GM18868 (cell line): ENCODE data around the gene TRUB2.
"Not testable (repeated sequence)": the region's sequence is repeated elsewhere in the genome, so short reads cannot be mapped to it uniquely, and the experiment has no call there.

ENCODE experiments used
- ATAC-seq: cut with Tn5 transposase; IDR thresholded peaks from one replicate; pipeline ENCODE4 v1.9.1; 2021; ENCODE audit warnings: mild to moderate bottlenecking, moderate library complexity; ENCODE audit not compliant: unreplicated experiment

The TRUB2 gene

DNA sequence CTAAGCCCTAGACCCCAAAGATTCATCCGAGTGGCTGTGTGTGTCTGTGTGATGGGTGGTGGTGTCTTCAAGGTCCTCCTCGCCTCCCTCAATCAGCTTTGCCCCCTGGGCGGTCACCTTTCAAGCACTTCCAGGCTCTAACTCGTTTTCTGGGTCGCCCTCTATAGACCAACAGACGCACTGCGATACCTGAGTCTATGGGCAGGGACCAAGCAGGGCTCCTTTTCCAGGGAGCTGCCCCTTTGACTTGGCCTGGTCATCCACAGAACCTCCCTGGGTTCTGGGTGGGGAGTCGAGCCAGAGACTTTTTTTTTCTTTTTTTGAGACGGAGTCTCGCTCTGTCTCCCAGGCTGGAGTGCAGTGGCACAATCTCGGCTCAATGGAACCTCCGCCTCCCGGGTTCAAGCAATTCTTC lies 19.2 kb upstream of the TRUB2 start:
- no peak for ATAC-seq

- ATAC-seq, result peak; percentile 30
Measured at GRCh38 chr9:128340691-128341434, 18.6 kb upstream of the TRUB2 start.

DNA sequence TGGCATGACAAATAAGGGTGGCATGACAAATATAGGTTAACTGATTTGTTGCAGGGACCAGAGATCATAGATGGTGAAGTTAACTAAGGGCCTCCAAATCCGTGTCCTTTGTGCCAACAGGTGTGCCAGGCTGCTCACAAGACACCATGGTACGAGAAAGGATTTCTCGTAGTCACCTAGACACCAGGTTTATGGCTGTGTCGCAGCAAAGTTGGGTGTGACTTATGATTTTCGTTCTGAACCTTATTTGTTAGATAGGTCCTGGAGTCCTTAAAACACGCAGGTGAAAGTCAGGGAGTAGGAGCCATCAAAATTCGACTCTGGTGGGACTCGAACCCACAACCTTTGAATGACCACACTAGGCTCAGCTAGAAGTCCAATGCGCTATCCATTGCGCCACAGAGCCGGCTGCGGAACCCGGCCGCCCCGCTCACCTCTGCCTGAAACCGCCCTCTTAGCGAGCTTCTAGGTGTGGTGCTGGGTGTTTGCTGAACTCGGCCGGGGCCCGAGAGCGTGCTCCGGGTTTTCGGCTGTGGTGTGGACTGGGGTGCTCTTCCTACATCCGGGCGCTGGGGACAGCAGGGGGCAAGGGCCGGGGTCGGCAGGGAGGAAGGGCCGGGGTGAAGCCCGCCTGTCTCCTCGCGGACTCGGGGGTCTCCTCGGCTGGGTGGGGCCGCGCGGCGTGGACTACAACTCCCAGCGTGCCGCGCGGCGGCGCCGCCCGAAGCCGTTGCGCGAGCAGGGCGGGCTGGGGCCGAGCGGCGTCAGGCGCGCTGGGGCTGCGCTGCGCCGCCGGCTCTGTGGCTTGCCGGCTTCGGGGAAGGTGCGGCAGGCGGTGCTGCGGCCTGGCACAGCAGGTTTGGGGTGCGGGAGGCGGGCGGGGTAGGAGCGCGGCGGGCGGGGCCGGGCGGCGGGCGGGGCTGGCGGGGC lies 17.8 kb upstream of the TRUB2 start, which contains the start of gene SLC27A4:
TSS of gene SLC27A4 (plus strand) at position 767 of the 930 bp plus-strand sequence. CDS start 2,606 bp downstream, outside the sequence.
- ATAC-seq, result peak; percentile 84

- not testable (repeated sequence) for ATAC-seq
Measured at GRCh38 chr9:128338852-128339614, 16.8 kb upstream of the TRUB2 start.

DNA sequence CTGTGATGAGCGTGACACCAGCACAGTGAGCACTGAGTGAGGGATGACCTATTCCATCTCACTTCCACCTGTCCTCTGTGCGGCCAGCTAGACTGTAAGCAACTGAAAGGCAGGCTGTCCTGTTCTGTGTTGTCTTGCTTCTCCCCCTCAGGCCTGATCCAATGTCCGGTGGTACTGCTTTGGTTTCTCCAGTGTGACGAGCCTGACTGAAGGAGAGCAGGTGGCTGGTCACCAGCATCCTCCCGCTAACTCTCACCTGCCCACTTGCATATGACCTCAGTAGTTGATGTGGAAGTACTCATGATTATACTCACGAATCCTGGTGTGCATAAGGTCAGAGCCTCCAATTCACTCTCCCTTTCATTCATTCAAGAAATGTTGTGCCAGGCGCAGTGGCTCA lies 15.7 kb upstream of the TRUB2 start:
- no peak for ATAC-seq

DNA sequence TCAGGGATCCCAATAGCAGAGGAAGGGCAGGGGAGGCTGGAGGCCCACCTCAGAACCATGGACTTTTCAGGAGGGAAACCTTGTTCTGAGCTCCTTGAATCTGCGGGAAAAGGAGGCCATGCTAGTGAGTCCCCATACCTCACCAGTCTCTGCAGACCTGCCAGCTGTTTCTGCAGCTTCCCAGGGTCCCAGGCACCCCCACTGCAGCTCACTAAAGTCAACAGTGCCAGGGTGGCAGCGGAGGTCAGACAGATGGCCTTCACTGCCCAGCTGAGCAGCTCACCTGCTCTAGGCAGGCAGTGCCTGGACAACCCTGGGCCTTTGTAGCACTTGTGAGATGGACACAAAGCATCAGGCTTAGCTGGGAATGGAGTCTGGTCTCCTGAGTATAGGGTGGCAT lies 13.7 kb upstream of the TRUB2 start:
- no peak for ATAC-seq

GRCh38 chr9:128335161-128335560 lies 12.9 kb upstream of the TRUB2 start:
- no peak for ATAC-seq

DNA sequence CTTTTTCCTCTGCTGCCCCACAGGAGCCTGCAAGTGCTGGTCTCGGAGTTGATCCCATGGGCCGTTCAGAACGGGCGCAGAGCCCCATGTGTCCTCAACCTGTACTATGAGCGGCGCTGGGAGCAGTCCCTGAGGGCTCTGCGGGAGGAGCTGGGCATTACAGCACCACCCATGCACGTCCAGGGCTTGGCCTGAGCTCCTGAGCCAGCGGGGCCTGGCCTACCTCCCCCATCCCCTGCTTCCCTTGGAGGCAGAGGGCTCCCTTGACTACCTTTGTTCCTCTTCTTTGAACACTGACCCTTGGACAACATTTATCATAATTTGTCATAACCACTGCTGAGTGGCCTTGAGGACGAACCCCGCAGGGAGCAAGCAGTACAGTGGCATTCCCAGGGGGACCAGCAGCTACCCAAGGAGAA lies 11.2 kb upstream of the TRUB2 start:
- ATAC-seq, result no peak

DNA sequence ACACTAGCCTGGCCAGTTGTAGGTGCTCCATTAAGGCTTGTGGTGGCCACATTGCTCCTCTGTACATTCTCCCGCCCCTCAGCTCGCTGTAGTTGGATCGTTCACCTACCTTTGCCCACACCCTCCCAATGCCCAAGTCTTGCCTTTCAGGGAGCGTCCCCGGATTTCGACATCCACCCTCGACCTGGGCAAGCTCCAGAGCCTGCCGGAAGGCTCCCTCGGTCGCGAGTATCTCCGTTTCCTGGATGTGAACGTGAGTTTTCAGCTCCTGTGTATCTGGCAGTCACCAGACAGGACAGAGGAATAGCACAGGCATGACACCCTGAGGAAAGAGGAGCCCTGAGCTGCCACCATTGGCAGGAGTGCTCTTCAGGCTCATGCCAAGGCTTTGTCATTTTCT lies 3.4 kb upstream of the TRUB2 start:
- no peak for ATAC-seq

GRCh38 chr9:128324401-128324800 lies 2.2 kb upstream of the TRUB2 start:
- ATAC-seq, result no peak

DNA sequence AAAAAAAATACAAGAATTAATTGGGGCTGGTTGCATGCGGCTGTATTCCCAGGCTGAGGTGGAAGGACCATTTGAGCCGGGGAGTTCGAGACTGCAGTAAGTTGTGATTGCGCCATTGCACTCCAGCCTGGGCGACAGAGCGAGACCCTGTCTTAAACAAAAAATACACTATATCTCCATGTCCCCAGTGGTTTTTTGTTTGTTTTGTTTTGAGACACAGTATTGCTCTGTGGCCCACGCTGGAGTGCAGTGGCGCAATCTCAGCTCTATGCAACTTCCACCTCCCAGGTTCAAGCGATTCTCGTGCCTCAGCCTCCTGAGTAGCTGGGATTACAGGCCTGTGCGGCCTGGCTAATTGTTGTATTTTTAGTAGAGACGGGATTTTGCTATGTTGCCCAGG lies 1.5 kb upstream of the TRUB2 start:
- ATAC-seq, result no peak

DNA sequence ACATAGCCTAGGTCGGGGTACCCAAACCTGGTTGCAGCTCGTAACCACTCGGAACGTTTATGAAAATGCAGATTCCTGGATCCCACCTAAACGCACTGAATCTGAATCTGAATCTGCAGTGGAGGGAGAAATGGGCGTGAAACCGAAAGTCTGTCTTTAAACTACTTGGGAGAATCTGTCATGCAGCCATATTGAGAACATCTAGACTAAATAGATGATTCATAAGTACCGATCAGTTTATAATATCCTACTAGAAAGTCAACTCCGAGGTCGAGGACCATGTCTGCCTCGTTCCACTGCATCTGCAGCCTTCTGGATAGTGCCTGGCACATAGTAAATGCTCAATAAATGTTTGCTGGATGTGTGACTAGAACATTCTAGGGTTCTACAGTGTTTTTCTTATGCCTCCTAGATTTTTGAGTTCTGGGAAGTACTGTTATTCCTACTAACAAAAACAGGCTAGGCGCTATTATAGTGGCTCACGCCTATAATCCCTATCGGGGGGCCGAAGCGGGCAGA lies 1.0 kb upstream of the TRUB2 start:
- ATAC-seq, result no peak

- no peak for ATAC-seq
Measured at GRCh38 chr9:128321879-128322403, 306 bp downstream of the TRUB2 start.

- ATAC-seq, result no peak
Measured at GRCh38 chr9:128321343-128321742, 904 bp downstream of the TRUB2 start.

DNA sequence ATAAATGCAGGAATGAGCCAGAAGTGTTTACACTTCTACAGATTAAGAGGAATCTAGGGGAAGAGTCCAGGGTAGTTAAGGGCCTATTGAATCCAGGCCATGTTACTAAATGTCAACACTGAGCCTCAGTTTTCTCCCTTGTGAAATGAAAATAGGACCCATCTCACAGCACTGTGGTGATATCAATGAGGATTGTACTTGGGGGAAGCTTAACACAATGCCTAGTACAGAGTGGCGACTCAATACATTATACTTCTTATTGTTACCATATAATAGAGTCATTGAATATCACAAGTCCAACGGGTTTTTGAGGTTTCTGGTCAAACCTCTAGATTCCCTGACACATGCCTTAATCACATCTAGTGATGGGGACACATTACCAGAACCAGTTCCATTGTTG lies 4.6 kb downstream of the TRUB2 start:
- ATAC-seq, result no peak

- ATAC-seq, result no peak
Measured at GRCh38 chr9:128316421-128316820, 5.8 kb downstream of the TRUB2 start.

DNA sequence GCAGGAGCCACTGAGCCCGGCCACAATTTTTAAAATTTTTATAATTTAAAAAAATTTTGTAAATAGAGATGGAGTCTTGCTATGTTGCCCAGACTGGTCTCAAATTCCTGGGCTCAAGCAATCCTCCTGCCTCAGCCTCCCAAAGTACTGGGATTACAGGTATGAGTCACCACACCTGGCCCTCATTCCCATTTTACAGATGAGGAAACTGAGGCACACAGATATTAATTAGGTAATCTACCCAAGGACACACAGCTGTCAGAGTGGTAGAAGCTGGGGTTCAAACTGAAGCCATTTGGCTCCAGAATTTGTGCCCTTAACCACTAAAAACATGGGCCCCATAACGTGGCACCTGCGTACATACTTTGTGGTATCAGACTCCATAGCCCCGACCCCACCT lies 7.5 kb downstream of the TRUB2 start:
- ATAC-seq, result no peak

- ATAC-seq, result no peak
Measured at GRCh38 chr9:128310461-128310860, 11.8 kb downstream of the TRUB2 start.

DNA sequence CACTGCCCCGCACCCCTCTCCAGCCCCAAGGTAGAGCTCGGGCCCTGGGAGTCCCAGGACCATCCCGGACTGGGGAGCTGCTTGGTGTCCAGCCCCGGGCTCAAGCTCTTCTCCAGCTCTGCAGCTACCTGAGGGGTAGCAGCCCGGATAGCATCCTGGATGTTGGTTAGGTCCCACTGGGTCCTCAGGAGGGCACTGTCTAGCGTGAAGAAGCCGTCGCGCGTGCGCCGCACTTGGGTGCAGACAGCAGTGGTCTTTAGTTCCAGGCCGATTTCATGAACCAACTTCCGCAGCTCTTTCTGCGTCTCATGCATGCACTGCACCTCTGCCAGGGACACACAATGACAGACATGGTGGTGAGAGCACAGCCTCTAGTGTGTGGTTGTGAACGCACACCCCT lies 12.7 kb downstream of the TRUB2 start:
- ATAC-seq, result no peak

DNA sequence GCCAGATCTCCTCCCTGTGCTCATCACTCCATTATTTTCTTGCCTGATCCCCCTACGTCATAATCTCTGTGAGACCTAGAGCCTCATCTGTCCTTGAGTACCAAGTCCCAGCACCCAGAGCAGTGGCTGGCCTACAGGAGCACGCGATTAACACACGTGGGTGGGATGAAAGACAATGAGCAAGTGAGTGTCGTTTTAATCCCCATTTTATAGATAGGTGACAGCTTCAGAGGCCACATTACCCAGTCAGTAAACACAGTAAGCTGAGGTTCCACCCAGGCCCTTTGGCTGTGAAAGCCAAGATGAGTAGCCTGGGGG lies 17.3 kb downstream of the TRUB2 start:
- ATAC-seq, result no peak
